ENCODE measurements around the gene TFDP1.

Gene TFDP1

GRCh38 chr13:113548171-113548641 lies 36.3 kb upstream of the TFDP1 start:
- TF ChIP-seq, protein P1, sequence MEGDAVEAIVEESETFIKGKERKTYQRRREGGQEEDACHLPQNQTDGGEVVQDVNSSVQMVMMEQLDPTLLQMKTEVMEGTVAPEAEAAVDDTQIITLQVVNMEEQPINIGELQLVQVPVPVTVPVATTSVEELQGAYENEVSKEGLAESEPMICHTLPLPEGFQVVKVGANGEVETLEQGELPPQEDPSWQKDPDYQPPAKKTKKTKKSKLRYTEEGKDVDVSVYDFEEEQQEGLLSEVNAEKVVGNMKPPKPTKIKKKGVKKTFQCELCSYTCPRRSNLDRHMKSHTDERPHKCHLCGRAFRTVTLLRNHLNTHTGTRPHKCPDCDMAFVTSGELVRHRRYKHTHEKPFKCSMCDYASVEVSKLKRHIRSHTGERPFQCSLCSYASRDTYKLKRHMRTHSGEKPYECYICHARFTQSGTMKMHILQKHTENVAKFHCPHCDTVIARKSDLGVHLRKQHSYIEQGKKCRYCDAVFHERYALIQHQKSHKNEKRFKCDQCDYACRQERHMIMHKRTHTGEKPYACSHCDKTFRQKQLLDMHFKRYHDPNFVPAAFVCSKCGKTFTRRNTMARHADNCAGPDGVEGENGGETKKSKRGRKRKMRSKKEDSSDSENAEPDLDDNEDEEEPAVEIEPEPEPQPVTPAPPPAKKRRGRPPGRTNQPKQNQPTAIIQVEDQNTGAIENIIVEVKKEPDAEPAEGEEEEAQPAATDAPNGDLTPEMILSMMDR (IDR thresholded peaks at IDR 0.05; ENCODE audit: low read depth, low read length): no peak
- TF ChIP-seq POLR2A (IDR thresholded peaks at IDR 0.05; ENCODE audit: extremely low read depth, insufficient read length): no peak
- no peak for TF ChIP-seq MAX (IDR thresholded peaks at IDR 0.05; ENCODE audit: low read depth, low read length)
- no peak for TF ChIP-seq MYC (IDR thresholded peaks at IDR 0.05; ENCODE audit: low read depth, low read length)
- H3K4me3 ChIP-seq (ENCODE audit: low read depth, low read length): no peak overlapping the region
- DNase-seq (ENCODE audit: low read depth): no peak

DNA sequence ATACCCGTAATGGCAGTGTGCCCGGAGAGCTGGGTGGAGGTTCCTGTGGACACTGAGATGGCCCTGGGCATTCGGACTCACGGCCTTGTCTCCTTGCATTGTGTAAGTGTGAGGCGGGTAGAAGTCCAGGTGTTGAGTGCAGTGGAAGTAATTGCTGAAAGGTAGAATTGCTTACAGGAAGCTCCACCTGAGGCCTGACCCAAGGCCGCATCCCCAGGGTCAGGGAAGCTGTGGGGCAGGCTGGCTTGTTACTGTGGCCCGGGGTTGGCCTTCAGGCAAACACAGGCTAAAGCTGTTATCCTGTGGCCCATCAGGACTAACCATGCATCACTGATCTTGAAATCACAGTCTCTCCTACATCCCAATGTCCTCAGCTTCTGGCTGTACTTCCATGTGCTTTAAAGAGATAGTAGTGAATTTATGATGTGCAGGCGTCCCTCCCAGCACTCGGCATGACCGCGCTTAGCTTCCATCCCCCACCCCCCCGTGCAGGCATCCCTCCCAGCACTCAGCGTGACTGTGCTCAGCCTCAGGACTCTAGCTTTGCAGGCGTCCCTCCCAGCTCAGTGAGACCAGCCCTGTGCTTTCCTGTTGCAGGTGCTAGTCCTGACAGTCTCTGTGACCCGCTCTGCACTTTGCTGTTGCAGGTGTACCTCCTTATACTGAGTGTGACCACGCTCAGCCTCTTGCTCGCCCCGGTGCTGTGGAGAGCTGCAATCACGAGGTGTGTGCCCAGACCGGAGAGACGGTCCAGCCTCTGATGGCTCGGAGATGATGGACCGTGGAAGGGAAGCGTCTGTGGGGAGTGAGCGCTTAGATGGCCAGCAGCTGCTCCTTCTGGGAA lies 35.6 kb upstream of the TFDP1 start:
- no peak overlapping the region for H3K4me3 ChIP-seq (ENCODE audit: low read depth, low read length)
- no peak for DNase-seq (ENCODE audit: low read depth)
- TF ChIP-seq MYC (IDR thresholded peaks at IDR 0.05; ENCODE audit: low read depth, low read length) (no peak), MAX (IDR thresholded peaks at IDR 0.05; ENCODE audit: low read depth, low read length) (no peak), POLR2A (IDR thresholded peaks at IDR 0.05; ENCODE audit: extremely low read depth, insufficient read length) (no peak)
- TF ChIP-seq, protein P1 (IDR thresholded peaks at IDR 0.05; ENCODE audit: low read depth, low read length): no peak

GRCh38 chr13:113550453-113550852 lies 34.1 kb upstream of the TFDP1 start:
- TF ChIP-seq, protein P1 (IDR thresholded peaks at IDR 0.05; ENCODE audit: low read depth, low read length): no peak
- TF ChIP-seq POLR2A (IDR thresholded peaks at IDR 0.05; ENCODE audit: extremely low read depth, insufficient read length): no peak
- TF ChIP-seq MAX (IDR thresholded peaks at IDR 0.05; ENCODE audit: low read depth, low read length): no peak
- TF ChIP-seq MYC (IDR thresholded peaks at IDR 0.05; ENCODE audit: low read depth, low read length): no peak
- DNase-seq (ENCODE audit: low read depth): no peak
- H3K4me3 ChIP-seq (ENCODE audit: low read depth, low read length): no peak overlapping the region

GRCh38 chr13:113551081-113552000 lies 33.2 kb upstream of the TFDP1 start:
- TF ChIP-seq MYC (IDR thresholded peaks at IDR 0.05; ENCODE audit: low read depth, low read length): no peak
- no peak for TF ChIP-seq MAX (IDR thresholded peaks at IDR 0.05; ENCODE audit: low read depth, low read length)
- no peak for DNase-seq (ENCODE audit: low read depth)
- H3K4me3 ChIP-seq (ENCODE audit: low read depth, low read length): no peak overlapping the region

- no peak for DNase-seq (ENCODE audit: low read depth)
- H3K4me3 ChIP-seq (ENCODE audit: low read depth, low read length): no peak overlapping the region
- TF ChIP-seq MAX (IDR thresholded peaks at IDR 0.05; ENCODE audit: low read depth, low read length) (no peak), MYC (IDR thresholded peaks at IDR 0.05; ENCODE audit: low read depth, low read length) (no peak)
- TF ChIP-seq, protein P1 (IDR thresholded peaks at IDR 0.05; ENCODE audit: low read depth, low read length): no peak
Measured at GRCh38 chr13:113552079-113552478, 32.5 kb upstream of the TFDP1 start.

Data from NB4 (cell line).